ENCODE results near the gene CD33. TPM values are rescaled to one million over a fixed set of nuclear protein-coding genes. Genes with fewer than 3 reads are reported as not detected.
"Not testable (repeated sequence)": the region's sequence is repeated elsewhere in the genome, so short reads cannot be mapped to it uniquely, and the experiment has no call there.

CD33 gene
- total RNA-seq (2021; ENCODE audit: unreplicated experiment) (0.13 TPM), Bru-seq, nascent RNA (percentile 9 among the genes with signal in this experiment), BruChase-seq, experiment 1, labeled RNA remaining after a 2-hour chase (not detected), BruChase-seq, experiment 2, labeled RNA remaining after a 6-hour chase (not detected)
- polyA plus RNA-seq (2012; ENCODE audit: insufficient read length): not detected
- long read RNA-seq: 0 reads

GRCh38 chr19:51224898-51225393 is at the start of gene CD33:
Gene CD33 (plus strand): TSS chr19:51225080. CDS start chr19:51225119, 39 bp downstream.
- POLR2A ChIA-PET; DNase-seq (ENCODE audit: low read depth, low spot score); CTCF ChIA-PET; H3K27ac ChIP-seq (ENCODE audit: low read length); ATAC-seq; in situ Hi-C loops (cut with HindIII; ENCODE audit: low pct_unique_long_range_greater_than_20kb, low sequenced_read_pairs); H3K9me3 ChIP-seq (ENCODE audit: control insufficient read depth, insufficient read depth, low read depth, low read length); intact Hi-C loops (cut with micrococcal nuclease; ENCODE audit: unreplicated experiment); BruUV-seq (replicated peaks); H3K4me1 ChIP-seq (ENCODE audit: control insufficient read depth, insufficient read depth, low read length); H3K27me3 ChIP-seq (ENCODE audit: control insufficient read depth, insufficient read depth, low read length); H3K36me3 ChIP-seq (ENCODE audit: control insufficient read depth, insufficient read depth, low read length); H3K4me3 ChIP-seq (ENCODE audit: low read depth in 2 of 2, low read length in 2 of 2): not testable (repeated sequence)

- no TSS peak for BruUV-seq (replicated peaks)
- in situ Hi-C loops (cut with HindIII; ENCODE audit: low pct_unique_long_range_greater_than_20kb, low sequenced_read_pairs): no loop called here
- POLR2A ChIA-PET: no interaction called here
- CTCF ChIA-PET: no interaction called here
- TF ChIP-seq SIN3A (IDR thresholded peaks at IDR 0.05; ENCODE audit: borderline replicate concordance, insufficient read depth, low read depth, low read length) (no peak), TCF7L2 (IDR thresholded peaks at IDR 0.05; ENCODE audit: low read depth, low read length) (no peak), CTCF (IDR thresholded peaks at IDR 0.05) (no peak), REST (IDR thresholded peaks at IDR 0.05; ENCODE audit: insufficient read depth in 1 of 2, low read depth in 2 of 2, low read length in 1 of 2) (no peak), POLR2AphosphoS5 (IDR thresholded peaks at IDR 0.05; ENCODE audit: low read depth, low read length) (no peak)
- no peak overlapping the region for H3K27ac ChIP-seq (ENCODE audit: low read length)
- no peaks in the 10 kb centered on the region for H3K9me3 ChIP-seq (ENCODE audit: control insufficient read depth, insufficient read depth, low read depth, low read length)
- no peaks in the 10 kb centered on the region for H3K36me3 ChIP-seq (ENCODE audit: control insufficient read depth, insufficient read depth, low read length)
- H3K4me3 ChIP-seq (ENCODE audit: low read depth in 2 of 2, low read length in 2 of 2): no peak overlapping the region
- no peaks in the 10 kb centered on the region for H3K4me1 ChIP-seq (ENCODE audit: control insufficient read depth, insufficient read depth, low read length)
- DNase-seq (ENCODE audit: low read depth, low spot score) (no peak), ATAC-seq (no peak)
- no peaks in the 10 kb centered on the region for H3K27me3 ChIP-seq (ENCODE audit: control insufficient read depth, insufficient read depth, low read length)
- intact Hi-C loops (cut with micrococcal nuclease; ENCODE audit: unreplicated experiment): no loop called here
Measured at GRCh38 chr19:51179256-51179655, 45.6 kb upstream of the CD33 start.

- in situ Hi-C loops (cut with HindIII; ENCODE audit: low pct_unique_long_range_greater_than_20kb, low sequenced_read_pairs): no loop called here
- CTCF ChIA-PET: no interaction called here
Measured at GRCh38 chr19:51181377-51181912, 43.4 kb upstream of the CD33 start.

More at GRCh38 chr19:51181377-51181912, 43.4 kb upstream of the CD33 start:
- DNase-seq (ENCODE audit: low read depth, low spot score) (no peak), ATAC-seq (no peak)
- H3K36me3 ChIP-seq (ENCODE audit: control insufficient read depth, insufficient read depth, low read length): no peaks in the 10 kb centered on the region
- no peaks in the 10 kb centered on the region for H3K27me3 ChIP-seq (ENCODE audit: control insufficient read depth, insufficient read depth, low read length)
- H3K9me3 ChIP-seq (ENCODE audit: control insufficient read depth, insufficient read depth, low read depth, low read length): no peaks in the 10 kb centered on the region
- TF ChIP-seq POLR2AphosphoS5 (IDR thresholded peaks at IDR 0.05; ENCODE audit: low read depth, low read length) (no peak), SIN3A (IDR thresholded peaks at IDR 0.05; ENCODE audit: borderline replicate concordance, insufficient read depth, low read depth, low read length) (no peak), REST (IDR thresholded peaks at IDR 0.05; ENCODE audit: insufficient read depth in 1 of 2, low read depth in 2 of 2, low read length in 1 of 2) (no peak), TCF7L2 (IDR thresholded peaks at IDR 0.05; ENCODE audit: low read depth, low read length) (no peak), CTCF (IDR thresholded peaks at IDR 0.05) (no peak)
- H3K4me1 ChIP-seq (ENCODE audit: control insufficient read depth, insufficient read depth, low read length): no peaks in the 10 kb centered on the region
- H3K27ac ChIP-seq (ENCODE audit: low read length): no peak overlapping the region
- no TSS peak for BruUV-seq (replicated peaks)
- POLR2A ChIA-PET: no interaction called here
- intact Hi-C loops (cut with micrococcal nuclease; ENCODE audit: unreplicated experiment): no loop called here
- no peak overlapping the region for H3K4me3 ChIP-seq (ENCODE audit: low read depth in 2 of 2, low read length in 2 of 2)

Measured in Panc1 (cell line).